BJ (cell line): ENCODE results near the gene NPHS2. TPM values are rescaled to one million over a fixed set of nuclear protein-coding genes. Genes with fewer than 3 reads are reported as not detected.
"Not testable (repeated sequence)": the region's sequence is repeated elsewhere in the genome, so short reads cannot be mapped to it uniquely, and the experiment has no call there.

Source experiments
- CTCF ChIA-PET: fragments of 350-600 bp; formaldehyde crosslinking; extraction: SDS; loops from one replicate; lab custom pipeline; 2021; ENCODE audit warnings: antibody characterized with exemption, inconsistent platforms; lab: Yijun Ruan, JAX
- POLR2A ChIA-PET: fragments of 300-600 bp; sonication (Branson Sonifier 250); formaldehyde crosslinking; extraction: SDS; loops from one replicate; lab custom pipeline; 2021; ENCODE audit warnings: antibody characterized with exemption; lab: Charles Lee
- DNase-seq: peaks from one replicate; pipeline ENCODE4 v3.0.0-alpha.2; 2011; ENCODE audit warnings: low read depth
- H3K27me3 ChIP-seq: 2 replicates; pipeline ENCODE4 v1.6.0; 2011; ENCODE audit warnings: low read length; ENCODE audit not compliant: control insufficient read depth, insufficient read depth
- H3K36me3 ChIP-seq: 2 replicates; pipeline ENCODE4 v1.5.1; 2011; ENCODE audit warnings: low read length; ENCODE audit not compliant: control insufficient read depth, insufficient read depth
- H3K4me3 ChIP-seq: 2 replicates; pipeline ENCODE4 v1.5.1; 2011; ENCODE audit warnings: low read depth, mild to moderate bottlenecking, control low read depth, low read length
- polyA plus RNA-seq: library from polyadenylated mRNA; depleted of rRNA; stranded (reverse); fragments of >200 nt; gene quantifications from 2 replicates; pipeline ENCODE4 v1.2.3, GENCODE V29; 2011
- TF ChIP-seq, protein P1 (sequence below): IDR thresholded peaks from 2 replicates; pipeline ENCODE4 v1.5.1; 2011; ENCODE audit warnings: low read depth, mild to moderate bottlenecking, control low read depth, inconsistent platforms, low read length, moderate library complexity; ENCODE audit not compliant: insufficient read depth

Gene NPHS2
- polyA plus RNA-seq, 1 experiment: not detected

DNA sequence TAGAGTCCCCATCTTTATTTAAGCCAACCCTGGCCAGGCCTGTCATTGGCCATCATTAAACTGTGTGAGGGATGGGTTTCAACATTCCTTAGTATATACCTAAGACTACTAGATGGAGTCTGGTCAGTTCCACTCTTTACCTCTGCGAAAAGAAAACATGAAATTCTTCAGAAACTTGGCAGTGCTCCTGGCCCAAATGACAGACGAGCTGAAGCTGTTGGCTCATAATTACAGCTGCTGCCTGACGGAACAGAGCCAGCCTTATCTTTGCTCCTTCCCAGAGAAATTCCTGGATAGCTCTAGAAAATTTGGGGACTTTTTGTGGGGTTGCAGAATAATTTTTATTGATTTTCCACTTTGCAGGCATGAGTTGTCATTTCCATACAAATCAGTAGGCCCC lies 30.4 kb downstream of the NPHS2 start:
- ChIA-PET CTCF (no interaction called here), POLR2A (no interaction called here)
- H3K36me3 ChIP-seq: no peaks in the 10 kb centered on the region
- no peak overlapping the region for H3K4me3 ChIP-seq
- TF ChIP-seq, protein P1, sequence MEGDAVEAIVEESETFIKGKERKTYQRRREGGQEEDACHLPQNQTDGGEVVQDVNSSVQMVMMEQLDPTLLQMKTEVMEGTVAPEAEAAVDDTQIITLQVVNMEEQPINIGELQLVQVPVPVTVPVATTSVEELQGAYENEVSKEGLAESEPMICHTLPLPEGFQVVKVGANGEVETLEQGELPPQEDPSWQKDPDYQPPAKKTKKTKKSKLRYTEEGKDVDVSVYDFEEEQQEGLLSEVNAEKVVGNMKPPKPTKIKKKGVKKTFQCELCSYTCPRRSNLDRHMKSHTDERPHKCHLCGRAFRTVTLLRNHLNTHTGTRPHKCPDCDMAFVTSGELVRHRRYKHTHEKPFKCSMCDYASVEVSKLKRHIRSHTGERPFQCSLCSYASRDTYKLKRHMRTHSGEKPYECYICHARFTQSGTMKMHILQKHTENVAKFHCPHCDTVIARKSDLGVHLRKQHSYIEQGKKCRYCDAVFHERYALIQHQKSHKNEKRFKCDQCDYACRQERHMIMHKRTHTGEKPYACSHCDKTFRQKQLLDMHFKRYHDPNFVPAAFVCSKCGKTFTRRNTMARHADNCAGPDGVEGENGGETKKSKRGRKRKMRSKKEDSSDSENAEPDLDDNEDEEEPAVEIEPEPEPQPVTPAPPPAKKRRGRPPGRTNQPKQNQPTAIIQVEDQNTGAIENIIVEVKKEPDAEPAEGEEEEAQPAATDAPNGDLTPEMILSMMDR: no peak
- DNase-seq: no peak
- H3K27me3 ChIP-seq: no peaks in the 10 kb centered on the region

DNA sequence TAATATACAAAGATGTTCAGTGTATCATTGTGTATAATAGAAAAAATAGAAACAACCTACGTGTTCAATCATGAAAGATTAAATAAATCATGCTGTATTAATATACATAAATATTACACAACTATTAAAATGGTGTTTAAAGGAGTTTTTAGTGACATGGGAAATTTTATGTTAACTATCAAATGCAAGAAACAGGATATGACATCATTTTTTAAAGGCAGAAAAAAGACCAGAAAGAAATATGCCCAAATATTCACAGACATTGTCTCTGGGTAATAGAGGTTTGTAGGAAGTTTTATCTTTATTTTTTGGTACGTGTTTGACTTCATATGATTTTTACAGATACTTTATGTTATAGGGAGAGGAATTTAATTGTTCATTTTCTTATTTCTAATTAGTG lies 34.0 kb downstream of the NPHS2 start:
- no peak for DNase-seq
- TF ChIP-seq, protein P1: no peak
- no peaks in the 10 kb centered on the region for H3K27me3 ChIP-seq
- no peaks in the 10 kb centered on the region for H3K36me3 ChIP-seq
- ChIA-PET CTCF (no interaction called here), POLR2A (no interaction called here)
- H3K4me3 ChIP-seq: no peak overlapping the region

DNA sequence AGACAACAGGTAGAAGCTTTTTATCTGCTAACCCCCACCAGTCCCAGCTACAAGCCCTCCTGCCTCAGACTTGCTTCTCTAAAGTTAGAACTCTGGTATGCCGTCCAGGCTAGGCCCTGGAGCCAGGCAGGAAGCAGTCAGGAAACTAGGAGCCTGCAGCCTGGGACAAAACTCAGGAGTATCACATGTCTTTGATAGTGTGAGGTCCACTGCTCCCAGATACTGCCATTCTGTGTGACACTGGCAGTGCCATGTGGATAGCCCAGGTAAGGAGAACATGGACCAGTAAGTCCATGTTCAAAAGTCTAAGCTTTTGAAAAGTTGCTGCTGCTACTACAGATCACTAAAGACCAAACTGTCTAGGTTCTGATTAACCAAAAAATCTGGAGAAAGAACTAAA lies 45.4 kb downstream of the NPHS2 start:
- Histone ChIP-seq H3K36me3 (no peaks in the 10 kb centered on the region), H3K27me3 (no peaks in the 10 kb centered on the region), H3K4me3 (no peak overlapping the region)
- TF ChIP-seq, protein P1: no peak
- no peak for DNase-seq
- POLR2A ChIA-PET: no interaction called here
- CTCF ChIA-PET: no interaction called here

DNA sequence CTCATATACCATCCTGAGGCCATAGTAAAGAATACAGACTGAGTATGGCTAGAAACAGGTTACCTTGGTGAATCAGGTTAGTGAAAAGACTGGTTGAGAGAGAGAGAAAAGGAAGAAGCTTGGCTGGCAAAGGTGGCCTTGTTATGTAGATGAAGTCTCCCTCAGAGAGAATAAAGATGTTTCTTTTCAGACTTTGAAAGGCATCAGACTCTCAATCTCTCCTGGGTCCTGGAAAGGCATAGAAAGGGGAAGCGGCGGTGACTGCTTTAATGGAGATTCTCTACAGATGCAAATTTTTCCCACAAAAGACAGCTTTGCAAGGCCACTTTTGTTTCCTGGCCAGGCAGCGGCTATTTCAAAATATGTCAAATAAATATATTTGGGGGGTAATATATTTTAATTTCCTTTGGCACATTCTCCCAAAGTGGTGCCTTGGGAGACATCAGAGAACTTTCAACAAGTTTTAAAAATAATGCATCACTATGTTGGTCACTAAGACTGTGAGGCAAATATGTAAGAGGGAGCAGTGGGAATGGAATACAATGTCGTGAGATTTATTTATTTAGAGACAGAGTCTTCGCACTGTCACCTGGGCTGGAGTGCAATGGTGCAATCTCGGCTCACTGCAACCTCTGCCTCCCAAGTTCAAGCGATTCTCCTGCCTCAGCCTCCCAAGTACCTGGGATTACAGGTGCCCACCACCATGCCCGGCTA lies 46.1 kb downstream of the NPHS2 start:
- Histone ChIP-seq H3K36me3 (no peaks in the 10 kb centered on the region), H3K4me3 (no peak overlapping the region), H3K27me3 (no peaks in the 10 kb centered on the region)
- ChIA-PET CTCF (no interaction called here), POLR2A (no interaction called here)
- TF ChIP-seq, protein P1: no peak
- no peak for DNase-seq

DNA sequence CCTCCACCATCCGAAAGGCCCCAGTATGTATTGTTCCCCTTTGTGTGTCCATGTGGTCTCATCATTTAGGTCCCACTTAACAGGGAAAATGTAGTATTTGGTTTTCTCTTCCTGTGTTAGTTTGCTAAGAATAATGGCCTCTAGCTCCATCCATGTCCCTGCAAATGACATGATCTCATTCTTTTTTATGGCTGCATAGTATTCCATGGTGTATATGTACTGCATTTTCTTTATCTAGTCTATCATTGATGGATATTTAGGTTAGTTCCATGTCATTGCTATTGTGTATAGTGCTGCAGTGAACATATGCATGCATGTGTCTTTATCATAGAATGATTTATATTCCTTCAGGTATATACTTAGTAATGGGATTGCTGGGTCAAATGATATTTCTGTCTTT lies 57.2 kb downstream of the NPHS2 start:
- CTCF ChIA-PET, POLR2A ChIA-PET: not testable (repeated sequence)

More for the DNA sequence above, 57.2 kb downstream of the NPHS2 start:
- H3K36me3 ChIP-seq, H3K4me3 ChIP-seq, H3K27me3 ChIP-seq, DNase-seq: not testable (repeated sequence)
